ENCODE measurements around the gene TIMP3.

The TIMP3 gene

DNA sequence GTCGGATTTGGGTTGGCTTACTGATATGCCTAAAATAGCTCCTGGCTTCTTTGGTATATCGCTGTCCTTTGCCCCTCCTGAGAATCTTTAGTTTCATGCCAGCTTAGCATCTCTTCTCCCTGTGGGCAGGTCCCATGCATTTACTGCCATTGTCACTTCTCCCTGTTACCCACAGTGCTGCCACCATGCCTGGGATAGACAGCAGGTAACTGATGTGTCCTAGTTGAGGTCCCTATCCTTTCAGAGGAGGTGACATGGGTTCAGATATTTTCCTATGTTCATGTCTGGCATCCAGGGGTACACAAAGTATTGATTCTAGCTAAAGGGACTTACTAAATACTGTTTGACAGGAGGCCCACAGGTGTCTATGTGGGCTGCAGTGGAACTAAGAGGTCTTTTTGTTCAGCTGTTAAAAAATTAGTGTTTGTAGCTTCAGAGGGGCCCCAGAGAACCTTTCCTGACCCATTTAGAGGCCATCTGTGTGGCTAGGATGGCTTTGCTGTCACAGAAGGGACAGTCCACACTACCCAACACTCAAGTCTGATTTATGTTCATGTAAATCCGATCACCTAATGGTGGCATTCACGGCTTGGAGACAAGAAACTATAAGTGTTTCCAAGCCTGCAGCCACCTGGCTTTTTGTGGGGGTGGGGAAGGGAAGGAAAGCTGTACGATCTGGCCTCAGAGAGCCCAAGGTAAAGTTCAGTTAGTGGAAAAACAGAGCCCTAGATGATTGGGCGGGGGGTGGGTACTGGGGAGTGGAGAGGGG is 8.5 kb downstream of the TIMP3 start:
- peak overlapping the region; percentile 37 for H3K4me3 ChIP-seq (ENCODE audit: low read length)
- TF ChIP-seq, protein P1, sequence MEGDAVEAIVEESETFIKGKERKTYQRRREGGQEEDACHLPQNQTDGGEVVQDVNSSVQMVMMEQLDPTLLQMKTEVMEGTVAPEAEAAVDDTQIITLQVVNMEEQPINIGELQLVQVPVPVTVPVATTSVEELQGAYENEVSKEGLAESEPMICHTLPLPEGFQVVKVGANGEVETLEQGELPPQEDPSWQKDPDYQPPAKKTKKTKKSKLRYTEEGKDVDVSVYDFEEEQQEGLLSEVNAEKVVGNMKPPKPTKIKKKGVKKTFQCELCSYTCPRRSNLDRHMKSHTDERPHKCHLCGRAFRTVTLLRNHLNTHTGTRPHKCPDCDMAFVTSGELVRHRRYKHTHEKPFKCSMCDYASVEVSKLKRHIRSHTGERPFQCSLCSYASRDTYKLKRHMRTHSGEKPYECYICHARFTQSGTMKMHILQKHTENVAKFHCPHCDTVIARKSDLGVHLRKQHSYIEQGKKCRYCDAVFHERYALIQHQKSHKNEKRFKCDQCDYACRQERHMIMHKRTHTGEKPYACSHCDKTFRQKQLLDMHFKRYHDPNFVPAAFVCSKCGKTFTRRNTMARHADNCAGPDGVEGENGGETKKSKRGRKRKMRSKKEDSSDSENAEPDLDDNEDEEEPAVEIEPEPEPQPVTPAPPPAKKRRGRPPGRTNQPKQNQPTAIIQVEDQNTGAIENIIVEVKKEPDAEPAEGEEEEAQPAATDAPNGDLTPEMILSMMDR (conservative IDR thresholded peaks at IDR 0.05; ENCODE audit: low read depth, low read length), result no peak
- DNase-seq (ENCODE audit: low read depth), result no peak

DNA sequence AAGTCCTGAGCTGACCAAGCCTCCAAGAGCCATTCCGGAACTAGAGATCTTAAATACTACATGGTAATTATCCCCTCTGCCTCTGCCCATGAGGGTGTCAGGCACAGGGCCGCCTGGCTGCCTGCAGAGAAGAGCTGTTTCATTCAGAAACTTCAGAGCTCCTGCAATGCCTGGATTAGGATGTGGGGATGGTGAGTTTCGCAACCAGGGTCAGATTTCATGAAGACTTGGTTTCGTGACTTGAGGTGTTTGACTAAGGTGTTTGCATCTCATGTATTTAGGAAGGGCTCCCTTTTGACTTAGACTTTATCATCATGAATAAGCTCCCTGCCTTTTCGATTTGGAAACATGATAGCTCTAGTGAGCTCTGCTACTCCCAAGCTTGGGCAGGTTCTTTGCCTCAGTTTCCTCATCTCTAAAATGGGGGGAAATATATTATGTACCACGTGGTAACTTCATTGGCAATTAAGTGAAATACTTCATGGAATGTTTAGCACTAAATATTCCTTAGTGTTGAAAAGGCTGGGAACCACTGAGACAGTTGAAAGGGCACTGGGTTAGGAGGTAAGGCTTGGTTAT is 9.1 kb downstream of the TIMP3 start:
- TF ChIP-seq, protein P1 (conservative IDR thresholded peaks at IDR 0.05; ENCODE audit: low read depth, low read length), result no peak
- H3K4me3 ChIP-seq (ENCODE audit: low read length), result peak overlapping the region; percentile 2

DNA sequence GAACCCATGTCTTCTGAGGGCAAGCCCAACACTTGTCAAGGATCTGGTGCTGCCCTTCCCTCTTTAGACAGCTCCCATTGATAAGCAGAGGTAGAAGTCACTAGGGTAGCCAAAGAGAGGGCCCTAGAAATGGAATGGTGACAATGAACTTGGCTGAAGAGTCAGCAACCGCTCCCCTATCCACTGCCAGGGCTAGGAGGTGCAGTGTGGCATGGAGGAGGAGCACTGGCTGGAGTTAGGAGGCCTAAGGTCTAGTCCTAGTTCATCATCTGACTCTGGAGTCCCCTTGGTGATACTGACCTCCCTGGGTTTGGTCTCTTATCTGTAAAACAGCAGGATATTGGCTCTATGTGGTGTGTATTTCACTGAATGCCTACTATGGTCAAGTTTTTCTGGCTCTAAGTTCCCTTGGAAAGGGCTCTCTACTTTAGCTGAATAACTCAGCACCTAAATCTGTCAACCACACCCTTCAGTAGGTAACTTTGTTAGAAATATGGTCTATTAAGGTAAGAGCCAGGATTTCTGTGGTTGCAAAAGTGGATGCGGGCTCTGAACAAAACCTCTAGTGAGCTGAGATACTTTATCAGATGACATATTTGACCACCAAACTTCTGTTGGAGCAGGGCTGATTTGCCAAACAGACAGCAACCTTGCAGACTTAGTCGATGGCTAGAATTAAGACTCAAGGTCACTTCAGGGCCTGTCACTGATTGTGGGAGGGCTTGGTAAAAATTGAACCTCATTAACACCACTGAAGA is 10.5 kb downstream of the TIMP3 start:
- no peak for DNase-seq (ENCODE audit: low read depth)
- TF ChIP-seq, protein P1 (conservative IDR thresholded peaks at IDR 0.05; ENCODE audit: low read depth, low read length), result no peak
- H3K4me3 ChIP-seq (ENCODE audit: low read length), result peak overlapping the region; percentile 15

More for the DNA sequence above, 9.1 kb downstream of the TIMP3 start:
- DNase-seq (ENCODE audit: low read depth), result no peak

DNA sequence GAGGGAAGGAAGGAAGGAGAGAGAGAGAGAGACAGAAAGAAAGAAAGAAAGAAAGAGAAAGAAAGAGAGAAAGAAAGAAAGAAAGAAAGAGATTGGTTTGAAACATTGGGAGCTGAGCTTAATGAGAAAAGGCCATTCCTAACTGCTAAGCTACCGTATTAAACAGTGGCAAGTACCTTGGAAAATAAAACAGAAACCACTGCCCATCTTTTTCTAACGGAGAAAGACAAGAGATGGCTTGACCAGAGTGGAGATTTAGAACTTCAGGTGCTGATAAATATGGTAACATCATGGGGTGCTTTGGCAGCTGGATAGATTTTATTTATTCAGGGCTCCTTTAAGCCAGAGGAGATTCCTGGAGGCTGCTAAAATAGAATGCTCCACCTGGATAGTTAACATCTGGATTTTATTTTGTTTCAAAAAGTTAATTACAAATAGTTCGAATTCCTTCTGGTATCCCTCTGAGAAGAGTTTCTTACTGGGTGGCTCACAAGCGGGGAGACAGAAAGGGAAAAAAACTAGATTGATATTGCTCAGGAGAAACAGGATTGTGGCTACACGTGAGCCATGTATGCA is 12.9 kb downstream of the TIMP3 start:
- H3K4me3 ChIP-seq (ENCODE audit: low read length), result no peak overlapping the region
- DNase-seq (ENCODE audit: low read depth), result no peak
- TF ChIP-seq, protein P1 (conservative IDR thresholded peaks at IDR 0.05; ENCODE audit: low read depth, low read length), result no peak

DNA sequence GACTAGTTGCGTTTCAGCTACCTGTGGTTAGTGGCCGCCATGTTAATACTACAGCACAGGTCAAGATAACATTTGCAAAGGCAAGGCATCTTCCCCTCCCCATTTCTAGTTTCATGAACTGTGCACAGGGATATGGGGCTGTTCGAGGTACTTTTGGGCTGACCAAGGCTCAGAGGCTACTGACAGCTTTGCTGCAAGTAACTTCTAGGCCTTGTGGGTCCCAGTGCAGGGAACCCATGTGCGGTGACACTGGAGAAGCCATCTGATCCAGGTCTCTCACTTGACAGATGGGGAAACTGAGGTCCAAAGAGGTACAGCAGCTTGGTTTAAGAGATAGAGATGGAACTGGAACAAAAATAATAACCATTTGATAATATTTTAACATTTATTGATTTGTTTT is 13.6 kb downstream of the TIMP3 start:
- H3K4me3 ChIP-seq (ENCODE audit: low read length), result no peak overlapping the region
- TF ChIP-seq, protein P1 (conservative IDR thresholded peaks at IDR 0.05; ENCODE audit: low read depth, low read length), result no peak
- DNase-seq (ENCODE audit: low read depth), result no peak

DNA sequence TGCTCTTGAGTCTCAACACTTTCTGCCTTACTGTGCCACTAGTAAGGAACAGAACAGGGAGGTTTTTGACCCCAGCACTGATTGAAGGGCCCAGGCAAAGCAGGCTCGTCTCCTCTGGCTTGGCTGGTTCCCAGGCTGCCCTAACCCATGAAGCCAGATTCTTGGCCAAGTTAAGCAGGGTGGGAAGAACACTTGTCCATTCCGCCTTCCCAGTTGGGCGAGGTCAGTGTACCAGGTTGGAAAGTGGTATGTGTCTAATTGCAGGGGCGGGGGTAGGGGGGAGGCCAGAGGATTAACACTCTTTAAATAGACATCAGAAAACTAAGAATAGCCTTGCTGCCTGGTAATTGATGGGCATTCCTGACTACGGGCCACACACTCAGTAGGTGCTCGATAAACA is 14.4 kb downstream of the TIMP3 start:
- no peak overlapping the region for H3K4me3 ChIP-seq (ENCODE audit: low read length)
- peak; percentile 83 for DNase-seq (ENCODE audit: low read depth)
- TF ChIP-seq, protein P1 (conservative IDR thresholded peaks at IDR 0.05; ENCODE audit: low read depth, low read length), result no peak
